K562 (cell line): ENCODE data around the gene RBM34. TPM values are rescaled to one million over a fixed set of nuclear protein-coding genes. Genes with fewer than 3 reads are reported as not detected.

Experiments
- BRD4 ChIP-seq: fragments of 200-600 bp; sonication (generic); IDR thresholded peaks from 2 replicates; pipeline ENCODE4 v1.6.1; 2017; ENCODE audit warnings: inconsistent platforms
- KDM2B ChIP-seq: fragments of 250-450 bp; sonication (Bioruptor Pico); IDR thresholded peaks from 2 replicates; pipeline ENCODE4 v1.8.0; 2021; ENCODE audit warnings: mild to moderate bottlenecking, moderate library complexity
- SAFB ChIP-seq: fragments of 200-400 bp; formaldehyde crosslinking; IDR thresholded peaks from 2 replicates; pipeline ENCODE4 v1.6.1; 2017; ENCODE audit warnings: low read depth, low read length, borderline replicate concordance
- SPI1 ChIP-seq: IDR thresholded peaks from 2 replicates; pipeline ENCODE4 v1.6.1; 2011; ENCODE audit warnings: low read depth, low read length, control low read depth, borderline replicate concordance
- STAG1 ChIP-seq: sonication (generic); formaldehyde crosslinking; IDR thresholded peaks from 2 replicates; pipeline ENCODE4 v1.5.0; 2020; ENCODE audit warnings: missing genetic modification reagents, borderline replicate concordance
- TOE1 ChIP-seq, 2 experiments: fragments of 450-650 bp in 1 of 2; sonication (generic) in 1 of 2; formaldehyde crosslinking in 1 of 2; IDR thresholded peaks; 2 replicates each; pipeline versions ENCODE4 v1.7.1 to v1.8.0; 2016 to 2022; ENCODE audit warnings: borderline replicate concordance in 2 of 2, mild to moderate bottlenecking in 2 of 2, antibody characterized with exemption in 1 of 2, inconsistent platforms in 1 of 2, low read depth in 1 of 2, missing genetic modification reagents in 1 of 2, moderate library complexity in 1 of 2
- polyA plus RNA-seq, 8 experiments: library from polyadenylated mRNA; depleted of rRNA in 4 of 8; stranded (reverse) in 5 of 8; unstranded in 3 of 8; fragments of >200 nt; fragmentation: Nextera tagmentation in 2 of 8; fragmentation: Illumina TruSeq in 1 of 8; extraction: Ambion mirVana in 2 of 8; extraction: Trizol in 1 of 8; gene quantifications; 2 replicates each; pipeline versions ENCODE4 v1.2.1 to v1.2.3, GENCODE V29; 2011 to 2014; ENCODE audit warnings: inconsistent platforms in 1 of 8, missing spikeins in 1 of 8
- total RNA-seq, 7 experiments: library from RNA; depleted of rRNA in 6 of 7; stranded (reverse); fragments of >200 nt in 6 of 7; fragmentation: Illumina TruSeq in 2 of 7; extraction: Trizol in 2 of 7; gene quantifications; 2 replicates each; pipeline versions ENCODE4 v1.2.1 to v1.2.3, GENCODE V29; 2011 to 2021; ENCODE audit warnings: low replicate concordance in 1 of 7
- TF ChIP-seq, protein P1 (sequence below): fragments of 200-600 bp; sonication (generic); IDR thresholded peaks from one replicate; pipeline ENCODE4 v1.6.1; 2012; ENCODE audit warnings: mild to moderate bottlenecking, low read depth, low read length, inconsistent platforms
- TF ChIP-seq, protein P2 (sequence below), 2 experiments: fragments of 450-650 bp; conservative IDR thresholded peaks; 2 replicates each; pipeline ENCODE4 v1.6.1; 2017; ENCODE audit warnings: mild to moderate bottlenecking in 2 of 2, moderate library complexity in 2 of 2
- TF ChIP-seq, protein P3 (sequence below), 2 experiments: fragments of 450-650 bp; IDR thresholded peaks; 2 replicates each; pipeline ENCODE4 v1.6.1; 2016

Gene RBM34
- total and polyA plus RNA-seq, 9 of the 15 experiments (the other 6 are each of a cell fraction or from before 2014, with no cell fraction given): 64.0 to 178 (median 124) TPM

DNA sequence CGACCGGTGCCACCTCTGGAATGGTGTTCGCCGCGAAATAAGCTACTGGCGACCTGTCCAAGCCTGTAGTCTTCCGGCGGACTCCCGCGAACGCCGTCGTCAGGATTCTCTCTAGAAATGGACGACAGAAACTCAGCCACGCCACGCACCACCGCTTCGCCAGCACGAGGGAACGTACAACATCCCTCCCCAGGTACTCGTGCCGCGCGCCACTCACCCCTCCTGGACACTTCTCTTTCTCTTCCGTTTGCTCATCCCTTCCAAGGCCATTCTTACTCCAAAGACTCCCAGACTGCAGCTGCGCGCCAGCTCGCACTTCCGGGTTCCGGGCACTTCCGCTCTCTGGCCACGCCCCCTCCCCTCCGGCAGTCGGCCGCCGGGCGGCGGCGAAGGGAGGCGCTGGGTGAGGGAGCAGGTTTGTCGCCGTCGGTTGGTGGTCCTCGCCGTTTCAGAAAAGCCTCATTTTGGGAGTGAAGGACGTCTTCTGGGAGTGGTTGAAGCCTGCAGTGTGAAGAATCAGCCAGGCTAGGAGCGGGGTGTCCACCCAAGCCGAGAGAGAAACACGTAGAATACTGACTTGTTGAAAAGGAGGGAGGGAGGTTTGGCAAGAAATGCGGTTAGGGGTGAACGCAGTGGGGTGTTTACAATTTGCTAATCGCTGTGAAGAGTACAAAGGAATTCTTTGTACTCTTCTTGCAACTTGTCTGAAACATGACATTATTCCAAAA is at the start of gene RBM34 (continued):
- TF ChIP-seq, protein P1, sequence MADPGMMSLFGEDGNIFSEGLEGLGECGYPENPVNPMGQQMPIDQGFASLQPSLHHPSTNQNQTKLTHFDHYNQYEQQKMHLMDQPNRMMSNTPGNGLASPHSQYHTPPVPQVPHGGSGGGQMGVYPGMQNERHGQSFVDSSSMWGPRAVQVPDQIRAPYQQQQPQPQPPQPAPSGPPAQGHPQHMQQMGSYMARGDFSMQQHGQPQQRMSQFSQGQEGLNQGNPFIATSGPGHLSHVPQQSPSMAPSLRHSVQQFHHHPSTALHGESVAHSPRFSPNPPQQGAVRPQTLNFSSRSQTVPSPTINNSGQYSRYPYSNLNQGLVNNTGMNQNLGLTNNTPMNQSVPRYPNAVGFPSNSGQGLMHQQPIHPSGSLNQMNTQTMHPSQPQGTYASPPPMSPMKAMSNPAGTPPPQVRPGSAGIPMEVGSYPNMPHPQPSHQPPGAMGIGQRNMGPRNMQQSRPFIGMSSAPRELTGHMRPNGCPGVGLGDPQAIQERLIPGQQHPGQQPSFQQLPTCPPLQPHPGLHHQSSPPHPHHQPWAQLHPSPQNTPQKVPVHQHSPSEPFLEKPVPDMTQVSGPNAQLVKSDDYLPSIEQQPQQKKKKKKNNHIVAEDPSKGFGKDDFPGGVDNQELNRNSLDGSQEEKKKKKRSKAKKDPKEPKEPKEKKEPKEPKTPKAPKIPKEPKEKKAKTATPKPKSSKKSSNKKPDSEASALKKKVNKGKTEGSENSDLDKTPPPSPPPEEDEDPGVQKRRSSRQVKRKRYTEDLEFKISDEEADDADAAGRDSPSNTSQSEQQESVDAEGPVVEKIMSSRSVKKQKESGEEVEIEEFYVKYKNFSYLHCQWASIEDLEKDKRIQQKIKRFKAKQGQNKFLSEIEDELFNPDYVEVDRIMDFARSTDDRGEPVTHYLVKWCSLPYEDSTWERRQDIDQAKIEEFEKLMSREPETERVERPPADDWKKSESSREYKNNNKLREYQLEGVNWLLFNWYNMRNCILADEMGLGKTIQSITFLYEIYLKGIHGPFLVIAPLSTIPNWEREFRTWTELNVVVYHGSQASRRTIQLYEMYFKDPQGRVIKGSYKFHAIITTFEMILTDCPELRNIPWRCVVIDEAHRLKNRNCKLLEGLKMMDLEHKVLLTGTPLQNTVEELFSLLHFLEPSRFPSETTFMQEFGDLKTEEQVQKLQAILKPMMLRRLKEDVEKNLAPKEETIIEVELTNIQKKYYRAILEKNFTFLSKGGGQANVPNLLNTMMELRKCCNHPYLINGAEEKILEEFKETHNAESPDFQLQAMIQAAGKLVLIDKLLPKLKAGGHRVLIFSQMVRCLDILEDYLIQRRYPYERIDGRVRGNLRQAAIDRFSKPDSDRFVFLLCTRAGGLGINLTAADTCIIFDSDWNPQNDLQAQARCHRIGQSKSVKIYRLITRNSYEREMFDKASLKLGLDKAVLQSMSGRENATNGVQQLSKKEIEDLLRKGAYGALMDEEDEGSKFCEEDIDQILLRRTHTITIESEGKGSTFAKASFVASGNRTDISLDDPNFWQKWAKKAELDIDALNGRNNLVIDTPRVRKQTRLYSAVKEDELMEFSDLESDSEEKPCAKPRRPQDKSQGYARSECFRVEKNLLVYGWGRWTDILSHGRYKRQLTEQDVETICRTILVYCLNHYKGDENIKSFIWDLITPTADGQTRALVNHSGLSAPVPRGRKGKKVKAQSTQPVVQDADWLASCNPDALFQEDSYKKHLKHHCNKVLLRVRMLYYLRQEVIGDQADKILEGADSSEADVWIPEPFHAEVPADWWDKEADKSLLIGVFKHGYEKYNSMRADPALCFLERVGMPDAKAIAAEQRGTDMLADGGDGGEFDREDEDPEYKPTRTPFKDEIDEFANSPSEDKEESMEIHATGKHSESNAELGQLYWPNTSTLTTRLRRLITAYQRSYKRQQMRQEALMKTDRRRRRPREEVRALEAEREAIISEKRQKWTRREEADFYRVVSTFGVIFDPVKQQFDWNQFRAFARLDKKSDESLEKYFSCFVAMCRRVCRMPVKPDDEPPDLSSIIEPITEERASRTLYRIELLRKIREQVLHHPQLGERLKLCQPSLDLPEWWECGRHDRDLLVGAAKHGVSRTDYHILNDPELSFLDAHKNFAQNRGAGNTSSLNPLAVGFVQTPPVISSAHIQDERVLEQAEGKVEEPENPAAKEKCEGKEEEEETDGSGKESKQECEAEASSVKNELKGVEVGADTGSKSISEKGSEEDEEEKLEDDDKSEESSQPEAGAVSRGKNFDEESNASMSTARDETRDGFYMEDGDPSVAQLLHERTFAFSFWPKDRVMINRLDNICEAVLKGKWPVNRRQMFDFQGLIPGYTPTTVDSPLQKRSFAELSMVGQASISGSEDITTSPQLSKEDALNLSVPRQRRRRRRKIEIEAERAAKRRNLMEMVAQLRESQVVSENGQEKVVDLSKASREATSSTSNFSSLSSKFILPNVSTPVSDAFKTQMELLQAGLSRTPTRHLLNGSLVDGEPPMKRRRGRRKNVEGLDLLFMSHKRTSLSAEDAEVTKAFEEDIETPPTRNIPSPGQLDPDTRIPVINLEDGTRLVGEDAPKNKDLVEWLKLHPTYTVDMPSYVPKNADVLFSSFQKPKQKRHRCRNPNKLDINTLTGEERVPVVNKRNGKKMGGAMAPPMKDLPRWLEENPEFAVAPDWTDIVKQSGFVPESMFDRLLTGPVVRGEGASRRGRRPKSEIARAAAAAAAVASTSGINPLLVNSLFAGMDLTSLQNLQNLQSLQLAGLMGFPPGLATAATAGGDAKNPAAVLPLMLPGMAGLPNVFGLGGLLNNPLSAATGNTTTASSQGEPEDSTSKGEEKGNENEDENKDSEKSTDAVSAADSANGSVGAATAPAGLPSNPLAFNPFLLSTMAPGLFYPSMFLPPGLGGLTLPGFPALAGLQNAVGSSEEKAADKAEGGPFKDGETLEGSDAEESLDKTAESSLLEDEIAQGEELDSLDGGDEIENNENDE: no peak
- TF ChIP-seq KDM2B (CRISPR knock-in tag) (no peak), BRD4 (no peak), TOE1 (IDR thresholded peaks at IDR 0.05; ENCODE audit: borderline replicate concordance) (peak; percentile 74), TOE1 (CRISPR knock-in tag; IDR thresholded peaks at IDR 0.05; ENCODE audit: borderline replicate concordance, low read depth) (no peak), STAG1 (CRISPR knock-in tag) (no peak), SPI1 (peak; percentile 99), SAFB (no peak)
- TF ChIP-seq, protein P2, sequence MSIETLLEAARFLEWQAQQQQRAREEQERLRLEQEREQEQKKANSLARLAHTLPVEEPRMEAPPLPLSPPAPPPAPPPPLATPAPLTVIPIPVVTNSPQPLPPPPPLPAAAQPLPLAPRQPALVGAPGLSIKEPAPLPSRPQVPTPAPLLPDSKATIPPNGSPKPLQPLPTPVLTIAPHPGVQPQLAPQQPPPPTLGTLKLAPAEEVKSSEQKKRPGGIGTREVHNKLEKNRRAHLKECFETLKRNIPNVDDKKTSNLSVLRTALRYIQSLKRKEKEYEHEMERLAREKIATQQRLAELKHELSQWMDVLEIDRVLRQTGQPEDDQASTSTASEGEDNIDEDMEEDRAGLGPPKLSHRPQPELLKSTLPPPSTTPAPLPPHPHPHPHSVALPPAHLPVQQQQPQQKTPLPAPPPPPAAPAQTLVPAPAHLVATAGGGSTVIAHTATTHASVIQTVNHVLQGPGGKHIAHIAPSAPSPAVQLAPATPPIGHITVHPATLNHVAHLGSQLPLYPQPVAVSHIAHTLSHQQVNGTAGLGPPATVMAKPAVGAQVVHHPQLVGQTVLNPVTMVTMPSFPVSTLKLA (conservative IDR thresholded peaks at IDR 0.05): peak; percentile 87 to 93
- TF ChIP-seq, protein P3, sequence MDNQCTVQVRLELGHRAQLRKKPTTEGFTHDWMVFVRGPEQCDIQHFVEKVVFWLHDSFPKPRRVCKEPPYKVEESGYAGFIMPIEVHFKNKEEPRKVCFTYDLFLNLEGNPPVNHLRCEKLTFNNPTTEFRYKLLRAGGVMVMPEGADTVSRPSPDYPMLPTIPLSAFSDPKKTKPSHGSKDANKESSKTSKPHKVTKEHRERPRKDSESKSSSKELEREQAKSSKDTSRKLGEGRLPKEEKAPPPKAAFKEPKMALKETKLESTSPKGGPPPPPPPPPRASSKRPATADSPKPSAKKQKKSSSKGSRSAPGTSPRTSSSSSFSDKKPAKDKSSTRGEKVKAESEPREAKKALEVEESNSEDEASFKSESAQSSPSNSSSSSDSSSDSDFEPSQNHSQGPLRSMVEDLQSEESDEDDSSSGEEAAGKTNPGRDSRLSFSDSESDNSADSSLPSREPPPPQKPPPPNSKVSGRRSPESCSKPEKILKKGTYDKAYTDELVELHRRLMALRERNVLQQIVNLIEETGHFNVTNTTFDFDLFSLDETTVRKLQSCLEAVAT (IDR thresholded peaks at IDR 0.05): peak in 1 of 2 experiments; percentile 73; a peak in 2 of 4 replicates
